Suprapubic skin (tissue), 3 donors: Measurements from ENCODE around the gene STK36.

ENCODE experiments used
- POLR2A ChIP-seq, 2 donors: fragments of 450-650 bp; IDR thresholded peaks; one replicate each; pipeline ENCODE4 v1.6.1; 2017; ENCODE audit warnings: antibody characterized with exemption in 2 of 2, mild to moderate bottlenecking in 2 of 2, moderate library complexity in 2 of 2
- TF ChIP-seq, protein P1 (sequence below), 2 donors: fragments of 200-600 bp in 1 of 2; fragments of 450-650 bp in 1 of 2; sonication (generic) in 1 of 2; IDR thresholded peaks; one replicate each; pipeline ENCODE4 v1.5.1; 2016 to 2019; ENCODE audit warnings: antibody characterized with exemption in 2 of 2, mild to moderate bottlenecking in 1 of 2, moderate library complexity in 1 of 2

DNA sequence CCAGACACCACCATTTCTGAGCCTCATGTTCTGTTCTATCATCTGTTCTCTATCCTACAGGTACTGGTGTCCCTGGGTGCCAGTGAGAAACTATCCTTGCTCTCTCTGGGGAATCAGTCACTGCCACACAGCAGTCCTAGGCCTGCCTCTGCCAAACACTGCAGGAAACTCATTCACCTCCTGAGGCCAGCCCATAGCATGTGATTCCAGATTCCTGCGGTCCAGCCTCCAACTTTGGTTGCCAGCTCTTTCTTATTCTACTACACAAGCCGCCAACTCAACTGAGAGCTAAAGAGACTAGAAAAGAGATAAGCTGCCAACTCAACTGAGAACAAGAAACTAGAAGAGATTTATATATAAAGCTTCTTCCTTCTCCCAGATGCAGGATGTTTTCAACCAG is 29.9 kb downstream of the STK36 start:
- TF ChIP-seq, protein P1, sequence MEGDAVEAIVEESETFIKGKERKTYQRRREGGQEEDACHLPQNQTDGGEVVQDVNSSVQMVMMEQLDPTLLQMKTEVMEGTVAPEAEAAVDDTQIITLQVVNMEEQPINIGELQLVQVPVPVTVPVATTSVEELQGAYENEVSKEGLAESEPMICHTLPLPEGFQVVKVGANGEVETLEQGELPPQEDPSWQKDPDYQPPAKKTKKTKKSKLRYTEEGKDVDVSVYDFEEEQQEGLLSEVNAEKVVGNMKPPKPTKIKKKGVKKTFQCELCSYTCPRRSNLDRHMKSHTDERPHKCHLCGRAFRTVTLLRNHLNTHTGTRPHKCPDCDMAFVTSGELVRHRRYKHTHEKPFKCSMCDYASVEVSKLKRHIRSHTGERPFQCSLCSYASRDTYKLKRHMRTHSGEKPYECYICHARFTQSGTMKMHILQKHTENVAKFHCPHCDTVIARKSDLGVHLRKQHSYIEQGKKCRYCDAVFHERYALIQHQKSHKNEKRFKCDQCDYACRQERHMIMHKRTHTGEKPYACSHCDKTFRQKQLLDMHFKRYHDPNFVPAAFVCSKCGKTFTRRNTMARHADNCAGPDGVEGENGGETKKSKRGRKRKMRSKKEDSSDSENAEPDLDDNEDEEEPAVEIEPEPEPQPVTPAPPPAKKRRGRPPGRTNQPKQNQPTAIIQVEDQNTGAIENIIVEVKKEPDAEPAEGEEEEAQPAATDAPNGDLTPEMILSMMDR (IDR thresholded peaks at IDR 0.05), result no peak
- TF ChIP-seq POLR2A (IDR thresholded peaks at IDR 0.05), result no peak
